Muscle of leg (tissue), 11 donors: ENCODE data around the gene GABRG3. TPM values are rescaled to one million over a fixed set of nuclear protein-coding genes. Genes with fewer than 3 reads are reported as not detected.

Experiments used
- DNase-seq: peaks from one replicate; pipeline ENCODE4 v3.0.0; 2013
- H3K27ac ChIP-seq: one replicate; pipeline ENCODE4 v1.5.1; 2013; ENCODE audit warnings: mild to moderate bottlenecking, low read length, control low read depth
- H3K27me3 ChIP-seq: one replicate; pipeline ENCODE4 v1.6.1; 2013; ENCODE audit warnings: low read length; ENCODE audit not compliant: control insufficient read depth, insufficient read depth
- H3K36me3 ChIP-seq: one replicate; pipeline ENCODE4 v1.6.1; 2013; ENCODE audit warnings: low read length; ENCODE audit not compliant: control insufficient read depth, insufficient read depth
- H3K4me1 ChIP-seq: one replicate; pipeline ENCODE4 v1.6.1; 2013; ENCODE audit warnings: low read length; ENCODE audit not compliant: control insufficient read depth, insufficient read depth
- H3K4me3 ChIP-seq: one replicate; pipeline ENCODE4 v1.5.1; 2013; ENCODE audit warnings: low read length, control low read depth
- H3K9me3 ChIP-seq: replicated peaks from 2 replicates; pipeline ENCODE4 v1.6.1; 2013; ENCODE audit warnings: low read depth, low read length; ENCODE audit not compliant: control insufficient read depth
- WGBS: methylation state at CpG from one replicate; pipeline ENCODE4 v1.1.5; 2013; ENCODE audit warnings: missing lambda C conversion rate; ENCODE audit not compliant: insufficient coverage; 5-methylcytosine and 5-hydroxymethylcytosine counted together
- polyA plus RNA-seq, 8 donors: library from polyadenylated mRNA; unstranded; fragments of 120-200 nt; gene quantifications; one replicate each; pipeline versions ENCODE4 v1.2.1 to v1.2.3, GENCODE V29; 2013; ENCODE audit warnings: inconsistent platforms in 1 of 8, low replicate concordance in 1 of 8; ENCODE audit not compliant: insufficient read length in 8 of 8, insufficient read depth in 1 of 8
- total RNA-seq: library from RNA; stranded (reverse); fragments of 120-200 nt; gene quantifications from one replicate; pipeline ENCODE4 v1.2.4, GENCODE V29; 2013

Gene GABRG3
- total and polyA plus RNA-seq, 9 donors, result 0.11 to 0.69 (median 0.34) TPM; not detected in 1

DNA sequence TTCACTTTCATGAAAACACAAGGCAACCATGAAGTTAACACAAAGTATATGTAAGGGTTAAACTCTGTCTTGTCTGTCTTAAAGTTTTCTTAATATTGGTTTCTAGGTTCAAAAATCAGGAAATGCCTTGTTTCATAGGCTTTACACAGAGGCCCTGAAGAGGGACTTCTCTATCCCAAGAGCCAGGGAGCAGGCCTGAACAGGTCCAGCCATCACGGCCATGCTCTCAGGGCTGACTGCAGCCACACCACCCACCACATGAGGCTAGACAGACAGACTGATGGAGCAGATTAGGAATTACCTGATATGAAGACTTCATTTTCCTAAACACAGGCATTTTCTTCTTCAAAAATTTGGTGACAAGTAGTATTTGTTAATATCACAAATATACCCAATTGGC is 502.9 kb downstream of the GABRG3 start:
- WGBS, result no CpG with 5 or more reads among the region's 1 CpG
- no peak overlapping the region for H3K27ac ChIP-seq
- H3K27me3 ChIP-seq, result no peaks in the 10 kb centered on the region

DNA sequence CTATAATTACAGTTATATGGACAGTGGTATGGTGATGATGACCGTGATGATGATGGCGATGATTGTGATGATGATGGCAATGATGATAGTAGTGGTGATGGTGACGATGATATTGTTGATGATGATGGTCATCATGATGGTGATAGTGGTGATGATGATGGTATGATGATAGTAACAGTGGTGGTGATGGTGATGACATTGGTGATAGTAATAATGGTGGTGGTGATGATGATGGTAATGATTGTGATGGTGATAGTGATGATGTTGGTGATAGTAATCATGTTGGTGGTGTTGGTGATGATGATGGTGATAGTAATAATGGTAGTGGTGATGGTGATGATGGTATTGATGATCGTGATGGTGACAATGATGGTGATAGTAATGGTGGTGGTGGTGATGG is 504.4 kb downstream of the GABRG3 start:
- H3K27ac ChIP-seq, result no peak overlapping the region
- no peaks in the 10 kb centered on the region for H3K27me3 ChIP-seq
- H3K36me3 ChIP-seq, result no peaks in the 10 kb centered on the region
- no peaks in the 10 kb centered on the region for H3K9me3 ChIP-seq
- no peak for DNase-seq
- H3K4me3 ChIP-seq, result no peak overlapping the region
- H3K4me1 ChIP-seq, result no peaks in the 10 kb centered on the region
- WGBS, result 98% methylated on average over 4 of the region's 4 CpGs

More for the DNA sequence above, 502.9 kb downstream of the GABRG3 start:
- Histone ChIP-seq H3K9me3 (no peaks in the 10 kb centered on the region), H3K4me3 (no peak overlapping the region), H3K36me3 (no peaks in the 10 kb centered on the region), H3K4me1 (no peaks in the 10 kb centered on the region)
- no peak for DNase-seq

DNA sequence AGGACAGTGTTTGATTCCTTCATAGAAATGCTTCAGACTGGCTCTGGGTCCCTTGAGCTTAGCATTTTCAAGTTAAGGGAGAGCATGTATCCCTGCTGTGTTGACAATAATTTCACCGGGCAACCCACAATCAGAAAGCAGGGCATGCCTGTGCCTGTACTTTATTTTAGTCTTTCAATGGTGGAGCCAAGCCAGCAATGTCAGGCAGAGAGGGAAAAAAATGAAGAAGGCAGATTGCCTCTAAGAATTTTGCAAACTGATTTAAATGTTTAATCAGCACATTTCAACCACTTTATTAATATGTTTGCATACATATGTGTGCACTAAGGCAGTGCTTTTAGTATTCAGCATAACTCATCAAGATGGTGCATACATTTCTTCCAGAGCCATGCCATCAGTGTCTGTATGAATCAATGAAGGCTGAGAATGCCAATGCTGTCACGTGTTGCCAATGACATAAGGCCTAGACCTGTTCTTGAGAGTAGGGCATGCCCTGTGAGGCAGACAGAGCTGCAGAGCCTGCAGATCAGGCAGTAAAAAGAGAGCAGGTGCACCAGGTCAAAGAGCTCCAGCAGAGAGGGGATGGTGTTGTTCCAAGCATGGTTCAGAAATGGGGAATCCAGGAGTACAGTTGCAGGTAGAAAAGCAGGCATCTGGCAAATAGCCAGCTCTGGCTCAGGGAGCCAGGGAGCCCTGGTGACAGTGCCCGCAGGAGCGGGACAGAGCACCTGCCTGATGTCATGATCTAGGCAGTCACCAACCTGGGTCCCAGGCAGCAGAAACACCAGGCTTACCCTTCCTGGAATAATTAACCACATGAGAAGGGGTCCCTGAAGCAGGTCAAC is 508.5 kb downstream of the GABRG3 start:
- Histone ChIP-seq H3K27ac (no peak overlapping the region), H3K27me3 (no peaks in the 10 kb centered on the region), H3K4me3 (no peak overlapping the region), H3K9me3 (no peaks in the 10 kb centered on the region), H3K36me3 (no peaks in the 10 kb centered on the region), H3K4me1 (no peaks in the 10 kb centered on the region)
- WGBS, result 70% methylated on average over 1 of the region's 4 CpGs
- no peak for DNase-seq

DNA sequence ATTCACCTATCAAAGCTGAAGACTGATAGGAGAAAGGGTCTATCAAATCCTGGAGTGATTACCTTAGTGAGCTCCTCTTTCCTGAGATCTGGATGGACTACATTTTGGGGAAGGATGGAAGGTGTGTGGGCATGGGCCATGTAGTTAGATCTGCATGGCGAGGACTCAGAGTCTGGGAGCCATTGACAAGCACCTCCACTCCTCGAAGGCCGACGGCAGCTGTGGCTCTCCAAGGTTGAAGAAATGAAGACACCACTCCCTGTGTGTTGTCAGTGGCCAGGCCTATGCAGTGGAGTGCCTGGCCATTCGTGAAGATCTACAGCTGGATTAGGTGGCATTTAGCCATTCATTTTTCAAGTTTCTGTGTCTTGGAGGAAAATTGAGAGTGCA is 509.2 kb downstream of the GABRG3 start:
- H3K4me3 ChIP-seq, result no peak overlapping the region
- H3K27ac ChIP-seq, result no peak overlapping the region
- H3K27me3 ChIP-seq, result no peaks in the 10 kb centered on the region
- H3K9me3 ChIP-seq, result no peaks in the 10 kb centered on the region
- DNase-seq, result no peak
- no peaks in the 10 kb centered on the region for H3K36me3 ChIP-seq
- WGBS, result 77% methylated on average over 5 of the region's 5 CpGs
- H3K4me1 ChIP-seq, result no peaks in the 10 kb centered on the region

DNA sequence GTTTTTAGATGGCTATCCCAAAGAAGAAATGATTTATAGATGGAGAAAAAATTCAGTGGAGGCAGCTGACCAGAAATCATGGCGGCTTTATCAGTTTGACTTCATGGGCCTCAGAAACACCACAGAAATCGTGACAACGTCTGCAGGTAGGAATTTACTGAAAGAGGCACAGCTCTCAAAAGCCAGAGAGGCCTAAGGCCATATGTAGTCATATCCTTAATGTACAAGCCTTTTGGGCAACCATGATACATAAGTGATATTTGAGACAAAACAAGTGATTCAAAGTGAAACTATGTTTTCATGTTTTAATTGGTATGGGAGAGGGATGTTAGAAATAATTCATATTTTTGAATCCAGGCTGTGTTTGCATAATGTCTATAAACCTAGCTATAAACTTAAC is 509.7 kb downstream of the GABRG3 start:
- no peak for DNase-seq
- WGBS, result 100% methylated on average over 3 of the region's 3 CpGs
- H3K27me3 ChIP-seq, result no peaks in the 10 kb centered on the region
- no peak overlapping the region for H3K4me3 ChIP-seq
- H3K36me3 ChIP-seq, result no peaks in the 10 kb centered on the region
- H3K9me3 ChIP-seq, result no peaks in the 10 kb centered on the region
- no peak overlapping the region for H3K27ac ChIP-seq
- H3K4me1 ChIP-seq, result no peaks in the 10 kb centered on the region

DNA sequence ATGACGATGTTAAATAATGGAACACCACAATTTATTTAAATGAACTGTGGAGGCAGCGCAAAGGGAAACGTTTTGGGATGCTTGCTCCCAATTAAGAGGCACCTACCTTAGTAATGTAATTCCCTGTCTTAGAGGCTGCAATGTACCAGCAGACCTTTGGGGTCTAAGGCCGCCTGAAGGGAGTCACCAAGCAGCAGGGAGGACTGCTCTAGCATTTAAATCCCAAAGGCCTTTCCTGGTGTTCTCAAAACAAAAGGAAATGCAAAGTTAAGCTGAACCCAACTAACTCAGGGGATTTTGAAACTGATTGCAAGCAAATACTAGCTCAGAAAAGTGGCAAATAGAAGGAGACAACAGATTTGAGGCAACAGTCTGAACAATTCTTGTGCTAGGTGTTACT is 510.8 kb downstream of the GABRG3 start:
- Histone ChIP-seq H3K9me3 (no peaks in the 10 kb centered on the region), H3K4me1 (no peaks in the 10 kb centered on the region), H3K27me3 (no peaks in the 10 kb centered on the region), H3K4me3 (no peak overlapping the region), H3K36me3 (no peaks in the 10 kb centered on the region), H3K27ac (no peak overlapping the region)
- no peak for DNase-seq
- WGBS, result no CpG with 5 or more reads among the region's 4 CpGs

DNA sequence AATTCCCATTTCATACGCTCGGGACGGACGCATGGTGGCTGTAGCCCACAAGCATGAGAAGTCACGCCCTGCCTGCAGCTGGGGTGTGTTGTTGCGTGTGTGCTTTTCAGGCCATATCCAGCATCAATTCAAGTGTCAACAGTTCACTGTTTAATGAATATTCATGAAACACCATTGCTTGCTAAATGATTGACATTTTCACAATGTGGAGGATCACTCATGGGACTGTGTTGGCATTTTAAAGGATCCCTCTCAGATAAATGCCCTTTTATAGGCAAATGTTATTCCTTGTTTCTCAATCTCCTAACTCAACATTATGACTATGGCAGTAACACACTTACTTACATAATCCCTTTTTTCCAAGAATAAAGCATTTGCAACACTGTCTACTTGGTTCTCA is 511.3 kb downstream of the GABRG3 start:
- no peak overlapping the region for H3K4me3 ChIP-seq
- no peaks in the 10 kb centered on the region for H3K36me3 ChIP-seq
- H3K4me1 ChIP-seq, result no peaks in the 10 kb centered on the region
- no peaks in the 10 kb centered on the region for H3K27me3 ChIP-seq
- no peak overlapping the region for H3K27ac ChIP-seq
- no CpG with 5 or more reads among the region's 6 CpGs for WGBS
- no peak for DNase-seq
- H3K9me3 ChIP-seq, result no peaks in the 10 kb centered on the region

DNA sequence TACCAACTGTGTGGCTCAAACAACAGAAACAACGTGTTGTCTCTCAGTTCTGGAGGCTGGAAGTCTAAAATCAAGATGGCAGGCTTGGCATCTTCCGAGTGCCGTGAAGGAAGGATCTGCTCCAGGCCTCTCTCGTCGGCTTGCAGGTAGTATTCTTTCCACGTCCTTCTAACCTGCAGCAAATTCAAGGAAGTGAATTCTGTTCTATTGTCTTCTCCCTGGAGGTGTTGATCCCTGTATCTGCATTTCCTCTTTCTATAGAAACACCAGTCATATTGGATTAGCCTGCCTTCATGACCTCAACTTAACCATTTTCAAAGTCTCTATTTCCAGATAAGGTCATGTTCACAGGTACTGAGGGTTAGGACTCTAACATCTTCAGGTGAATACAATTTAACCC is 512.1 kb downstream of the GABRG3 start:
- no peaks in the 10 kb centered on the region for H3K27me3 ChIP-seq
- H3K36me3 ChIP-seq, result no peaks in the 10 kb centered on the region
- no peak overlapping the region for H3K4me3 ChIP-seq
- WGBS, result 78% methylated on average over 4 of the region's 6 CpGs
- no peak for DNase-seq
- H3K27ac ChIP-seq, result no peak overlapping the region
- no peaks in the 10 kb centered on the region for H3K4me1 ChIP-seq
- H3K9me3 ChIP-seq, result no peaks in the 10 kb centered on the region

DNA sequence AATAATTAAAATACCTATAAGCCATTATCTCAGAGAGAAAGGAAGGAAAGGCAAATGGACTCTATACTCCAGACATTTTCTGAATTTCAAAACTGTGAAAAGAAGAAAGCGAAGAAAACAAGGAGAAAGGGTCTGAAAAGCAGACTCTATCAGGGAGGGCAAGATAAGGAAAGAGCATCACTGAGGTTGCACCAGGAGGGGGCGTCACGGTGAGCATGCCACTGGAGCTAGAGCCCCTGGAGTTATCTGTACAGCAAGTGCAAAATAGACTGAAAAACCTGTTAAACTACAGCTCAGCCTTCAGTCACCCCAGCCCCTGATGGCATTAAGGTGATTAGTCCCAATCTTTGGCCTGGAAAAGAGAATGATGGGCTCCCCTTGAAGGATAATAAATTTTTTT is 514.3 kb downstream of the GABRG3 start:
- Histone ChIP-seq H3K9me3 (no peaks in the 10 kb centered on the region), H3K36me3 (no peaks in the 10 kb centered on the region), H3K27me3 (no peaks in the 10 kb centered on the region), H3K4me3 (no peak overlapping the region), H3K4me1 (no peaks in the 10 kb centered on the region), H3K27ac (no peak overlapping the region)
- 79% methylated on average over 2 of the region's 3 CpGs for WGBS
- no peak for DNase-seq

DNA sequence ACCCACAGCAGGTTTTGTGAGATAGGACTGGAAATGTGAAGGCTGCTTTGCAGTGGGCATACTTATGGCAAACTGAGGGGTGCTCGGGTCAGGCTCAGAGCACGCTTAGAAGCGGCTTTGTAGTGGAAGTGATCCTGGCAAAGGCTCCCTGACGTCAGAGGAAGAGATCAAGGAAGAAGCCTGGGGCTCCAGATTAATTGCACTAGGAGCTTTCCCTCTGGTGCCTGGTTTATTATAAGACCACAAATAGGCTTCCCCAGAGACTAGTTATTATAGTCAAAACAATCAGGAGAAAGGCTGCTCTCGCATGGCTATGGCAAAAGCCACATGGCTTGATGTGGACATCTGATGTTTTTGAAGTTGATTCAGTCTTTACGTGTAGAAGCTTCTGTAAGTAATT is 515.1 kb downstream of the GABRG3 start:
- H3K4me3 ChIP-seq, result no peak overlapping the region
- no peaks in the 10 kb centered on the region for H3K4me1 ChIP-seq
- no peaks in the 10 kb centered on the region for H3K27me3 ChIP-seq
- no peaks in the 10 kb centered on the region for H3K9me3 ChIP-seq
- no peaks in the 10 kb centered on the region for H3K36me3 ChIP-seq
- no peak for DNase-seq
- H3K27ac ChIP-seq, result no peak overlapping the region
- 80% methylated on average over 1 of the region's 6 CpGs for WGBS
